Smooth muscle cell (in vitro differentiated cells): Measurements from ENCODE around the gene RAB3IL1. TPM values are rescaled to one million over a fixed set of nuclear protein-coding genes. Genes with fewer than 3 reads are reported as not detected.

Experiments used
- DNase-seq: peaks from one replicate; lab custom pipeline; 2025; ENCODE audit not compliant: unreplicated experiment; lab: John Stamatoyannopoulos, UW
- H2AFZ ChIP-seq: fragments of 200-600 bp; sonication (generic); 2 replicates; pipeline ENCODE4 v1.6.0; 2016; ENCODE audit warnings: antibody characterized with exemption, low read depth, mild to moderate bottlenecking
- H3F3A ChIP-seq: fragments of 200-600 bp; sonication (generic); 2 replicates; pipeline ENCODE4 v1.6.0; 2017; ENCODE audit warnings: antibody characterized with exemption, low read depth
- H3K27ac ChIP-seq: fragments of 200-600 bp; sonication (generic); 2 replicates; pipeline ENCODE4 v1.5.1; 2016; ENCODE audit warnings: low read depth, mild to moderate bottlenecking
- H3K27me3 ChIP-seq: fragments of 200-600 bp; sonication (generic); 2 replicates; pipeline ENCODE4 v1.6.1; 2016; ENCODE audit warnings: low read depth, mild to moderate bottlenecking
- H3K36me3 ChIP-seq: fragments of 200-600 bp; sonication (generic); 2 replicates; pipeline ENCODE4 v1.5.1; 2016; ENCODE audit warnings: low read depth
- H3K4me1 ChIP-seq: fragments of 200-600 bp; sonication (generic); 2 replicates; pipeline ENCODE4 v1.5.1; 2016; ENCODE audit warnings: low read depth
- H3K4me2 ChIP-seq: fragments of 200-600 bp; sonication (generic); 2 replicates; pipeline ENCODE4 v1.6.0; 2016; ENCODE audit warnings: mild to moderate bottlenecking
- H3K4me3 ChIP-seq: fragments of 200-600 bp; sonication (generic); 2 replicates; pipeline ENCODE4 v1.5.1; 2016; ENCODE audit warnings: mild to moderate bottlenecking
- H3K79me2 ChIP-seq: fragments of 200-600 bp; sonication (generic); 2 replicates; pipeline ENCODE4 v1.6.0; 2016; ENCODE audit warnings: low read depth, mild to moderate bottlenecking
- H3K9ac ChIP-seq: fragments of 200-600 bp; sonication (generic); 2 replicates; pipeline ENCODE4 v1.6.0; 2016; ENCODE audit warnings: low read depth
- H3K9me3 ChIP-seq: fragments of 200-600 bp; sonication (generic); replicated peaks from 2 replicates; pipeline ENCODE4 v1.5.1; 2016; ENCODE audit warnings: low read depth
- H4K20me1 ChIP-seq: fragments of 200-600 bp; sonication (generic); 2 replicates; pipeline ENCODE4 v1.6.0; 2016; ENCODE audit warnings: low read depth
- CTCF ChIP-seq: fragments of 200-600 bp; sonication (generic); IDR thresholded peaks from 2 replicates; pipeline ENCODE4 v1.5.1; 2017; ENCODE audit warnings: borderline replicate concordance, mild to moderate bottlenecking, antibody characterized with exemption; ENCODE audit not compliant: insufficient read depth, poor library complexity, severe bottlenecking
- WGBS: methylation state at CpG from one replicate; pipeline ENCODE4 v1.1.7; 2016; ENCODE audit warnings: low lambda C conversion rate; 5-methylcytosine and 5-hydroxymethylcytosine counted together
- microRNA-seq: library from miRNA; unstranded; fragments of <30 nt; microRNA quantifications from one replicate; pipeline ENCODE4, GENCODE V29; 2016; ENCODE audit warnings: borderline number of aligned reads
- polyA plus RNA-seq: library from polyadenylated mRNA; unstranded; fragments of >200 nt; fragmentation: Nextera tagmentation; extraction: Ambion mirVana; gene quantifications from 2 replicates; pipeline ENCODE4 v1.2.1, GENCODE V29; 2016
- small RNA-seq: library from RNA; depleted of rRNA; stranded (forward); fragments of <200 nt; gene quantifications from one replicate; pipeline ENCODE3, GENCODE V24; 2014
- total RNA-seq: library from RNA; depleted of rRNA; stranded (reverse); fragments of >200 nt; gene quantifications from 2 replicates; pipeline ENCODE4 v1.2.3, GENCODE V29; 2014

The RAB3IL1 gene
- total and polyA plus RNA-seq, 2 experiments from 2014 or later, result 4.9 to 11.6 TPM

- Histone ChIP-seq H3K4me1 (no peaks in the 10 kb centered on the region), H3K36me3 (peaks cover 12% of the 10 kb centered on the region), H3K27me3 (no peaks in the 10 kb centered on the region), H3K9me3 (no peaks in the 10 kb centered on the region), H3F3A (peaks cover 9% of the 10 kb centered on the region), H3K9ac (no peak overlapping the region), H2AFZ (no peak overlapping the region), H4K20me1 (peaks cover 78% of the 10 kb centered on the region), H3K79me2 (peaks cover 9% of the 10 kb centered on the region), H3K4me3 (no peak overlapping the region), H3K4me2 (no peak overlapping the region), H3K27ac (no peak overlapping the region)
- 95% methylated on average over 18 of the region's 18 CpGs for WGBS
- TF ChIP-seq CTCF, result no peak
- no peak for DNase-seq
These were observed 69.3 kb downstream of the RAB3IL1 start for GRCh38 chr11:61847914-61848581.

Small RNA genes within 50 kb of the gene (microRNA-seq; reads per million reads assigned to microRNA genes)
- 2.3 reads per million for gene MIR6746

Small RNA genes within 50 kb of the gene (small RNA-seq; reads per million reads assigned to genes)
- gene MIR6746 (0.08 reads per million), gene RNU6-1243P (not detected)

Other genes starting within 250 kb of the RAB3IL1 start
- 1.3 and 1.6 TPM in 2 replicates for gene DAGLA, start 237.2 kb downstream of the RAB3IL1 start, total RNA-seq
- 2.9 and 3.9 TPM in 2 replicates for gene DAGLA, start 237.2 kb downstream of the RAB3IL1 start, polyA plus RNA-seq
- 11.1 and 12.2 TPM in 2 replicates for gene MYRF, start 164.9 kb downstream of the RAB3IL1 start, total RNA-seq
- 13.7 and 19.0 TPM in 2 replicates for gene MYRF, start 164.9 kb downstream of the RAB3IL1 start, polyA plus RNA-seq
- 97.2 and 118 TPM in 2 replicates for gene TMEM258, start 125.0 kb downstream of the RAB3IL1 start, total RNA-seq
- gene TMEM258, start 125.0 kb downstream of the RAB3IL1 start, polyA plus RNA-seq, result 300 and 317 TPM in 2 replicates
- gene FEN1, start 124.7 kb downstream of the RAB3IL1 start, total RNA-seq, result 12.1 and 15.6 TPM in 2 replicates
- 21.1 and 23.3 TPM in 2 replicates for gene FEN1, start 124.7 kb downstream of the RAB3IL1 start, polyA plus RNA-seq
- 122 and 144 TPM in 2 replicates for gene FADS1, start 100.6 kb downstream of the RAB3IL1 start, total RNA-seq
- 176 and 266 TPM in 2 replicates for gene FADS1, start 100.6 kb downstream of the RAB3IL1 start, polyA plus RNA-seq
- 279 and 332 TPM in 2 replicates for gene FADS2, start 89.3 kb downstream of the RAB3IL1 start, total RNA-seq
- gene FADS2, start 89.3 kb downstream of the RAB3IL1 start, polyA plus RNA-seq, result 285 and 495 TPM in 2 replicates
- gene FADS3, start 26.0 kb downstream of the RAB3IL1 start, total RNA-seq, result 6.7 and 8.9 TPM in 2 replicates
- 13.8 and 28.9 TPM in 2 replicates for gene FADS3, start 26.0 kb downstream of the RAB3IL1 start, polyA plus RNA-seq
- gene BEST1, start 32.8 kb upstream of the RAB3IL1 start, total RNA-seq, result 2.4 and 2.6 TPM in 2 replicates
- 1.6 and 2.8 TPM in 2 replicates for gene BEST1, start 32.8 kb upstream of the RAB3IL1 start, polyA plus RNA-seq
- 903 and 1,173 TPM in 2 replicates for gene FTH1, start 50.1 kb upstream of the RAB3IL1 start, total RNA-seq
- gene FTH1, start 50.1 kb upstream of the RAB3IL1 start, polyA plus RNA-seq, result 6,048 and 7,176 TPM in 2 replicates
- gene INCENP, start 206.4 kb upstream of the RAB3IL1 start, total RNA-seq, result 16.0 and 25.7 TPM in 2 replicates
- 2.3 and 4.1 TPM in 2 replicates for gene INCENP, start 206.4 kb upstream of the RAB3IL1 start, polyA plus RNA-seq